Psoas muscle (tissue), 8 donors: ENCODE data around the gene EPB41L4A. TPM values are rescaled to one million over a fixed set of nuclear protein-coding genes. Genes with fewer than 3 reads are reported as not detected.

Experiments
- ATAC-seq, 4 donors: fragments of 200-7000 bp; cut with Tn5 transposase; one replicate each; pipeline ENCODE4 v1.9.1; 2020; ENCODE audit warnings: moderate library complexity in 3 of 4, mild to moderate bottlenecking in 2 of 4
- DNase-seq, 2 donors: peaks; one replicate each; pipeline ENCODE4 v3.0.0-alpha.2; 2020
- H3K27ac ChIP-seq: fragments of 200-600 bp; one replicate; pipeline ENCODE4 v1.8.0; 2022
- H3K27me3 ChIP-seq, 3 donors: fragments of 200-600 bp in 1 of 3; one replicate each; pipeline versions ENCODE4 v1.6.1 to v1.8.0; 2013 to 2022; ENCODE audit warnings: low read length in 2 of 3, mild to moderate bottlenecking in 2 of 3, moderate library complexity in 1 of 3; ENCODE audit not compliant: insufficient read depth in 3 of 3
- H3K36me3 ChIP-seq, 2 donors: fragments of 200-600 bp in 1 of 2; one replicate each; pipeline versions ENCODE4 v1.6.1 to v1.8.0; 2013 to 2022; ENCODE audit warnings: low read depth in 1 of 2, mild to moderate bottlenecking in 1 of 2, moderate library complexity in 1 of 2; ENCODE audit not compliant: insufficient read depth in 1 of 2
- H3K4me1 ChIP-seq: fragments of 200-600 bp; one replicate; pipeline ENCODE4 v1.8.0; 2022
- H3K4me3 ChIP-seq: fragments of 200-600 bp; one replicate; pipeline ENCODE4 v1.8.0; 2022; ENCODE audit warnings: mild to moderate bottlenecking
- H3K9me3 ChIP-seq: fragments of 200-600 bp; one replicate; pipeline ENCODE4 v1.8.0; 2022
- WGBS, 3 donors: extraction: QIAGEN DNeasy Blood & Tissue Kit; methylation state at CpG; one replicate each; pipeline versions ENCODE4 v1.1.6 to v1.1.7; 2013; 5-methylcytosine and 5-hydroxymethylcytosine counted together
- intact Hi-C, 2 donors: fragments of 100-400 bp; cut with DNase I; formaldehyde crosslinking; loops; one replicate each; pipeline versions ENCODE4 v1.11.0 to v1.14.2; 2022
- polyA plus RNA-seq, 3 donors: library from polyadenylated mRNA; stranded (reverse); fragments of 200-250 nt; gene quantifications; one replicate each; pipeline ENCODE4 v1.2.3, GENCODE V29; 2013
- total RNA-seq, 4 donors: library from RNA; stranded (reverse); fragmentation: NEBNext Ultra II Directional in 2 of 4; extraction: Animal tissue kit (Norgen Biotek cat#: 25700) in 2 of 4; gene quantifications; one replicate each; pipeline versions ENCODE4 v1.2.1 to v1.2.4, GENCODE V29; 2021 to 2023
- TF ChIP-seq, protein P1 (sequence below): fragments of 200-600 bp; IDR thresholded peaks from one replicate; pipeline ENCODE4 v1.8.0; 2022; ENCODE audit warnings: antibody characterized with exemption
- donor health status: healthy with polysubstance abuse.
- donor health status: DM: no; HTN: no; CAD: no; lungs with moderate emphysema.
- donor health status: Bipolar disorder and iron deficiency.
- donor health status: healthy.
- donor health status: DM: yes; HTN: yes; CAD: no.
- donor health status: DM: no; HTN: no; CAD: no.
- donor health status: DM: no; HTN: no; CAD: no.
- donor health status: DM: yes; HTN: yes; CAD: no.

The EPB41L4A gene
- total and polyA plus RNA-seq, 7 donors, result 1.0 to 7.2 (median 1.9) TPM

DNA sequence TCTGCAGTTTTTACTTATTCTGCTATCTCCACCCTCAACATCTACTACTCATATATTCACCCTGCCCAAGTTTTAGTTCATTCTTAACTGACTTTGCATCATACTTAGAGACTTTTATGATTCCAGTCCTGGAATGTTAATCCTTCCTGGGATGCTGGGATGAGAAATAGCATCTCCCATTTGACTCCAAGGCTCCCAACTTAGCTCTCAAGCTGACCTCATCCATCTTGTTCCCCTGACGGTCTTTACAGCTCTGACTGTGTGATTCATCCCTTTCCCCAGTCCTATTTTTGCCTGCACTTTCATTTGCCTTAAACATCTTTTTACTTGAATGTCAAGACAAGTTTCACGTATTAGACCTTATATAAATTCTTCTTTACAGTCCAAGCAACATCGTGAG is 297.8 kb downstream of the EPB41L4A start:
- H3K36me3 ChIP-seq, result no peaks in the 10 kb centered on the region
- 83 to 86% (median 85%) methylated on average over 3 of the region's 3 CpGs for WGBS, 3 donors
- no peaks in the 10 kb centered on the region for H3K4me1 ChIP-seq
- ATAC-seq (no peak), DNase-seq (no peak)
- H3K4me3 ChIP-seq, result no peak overlapping the region
- no peak overlapping the region for H3K27ac ChIP-seq
- intact Hi-C loops, result no loop called here
- TF ChIP-seq, protein P1, sequence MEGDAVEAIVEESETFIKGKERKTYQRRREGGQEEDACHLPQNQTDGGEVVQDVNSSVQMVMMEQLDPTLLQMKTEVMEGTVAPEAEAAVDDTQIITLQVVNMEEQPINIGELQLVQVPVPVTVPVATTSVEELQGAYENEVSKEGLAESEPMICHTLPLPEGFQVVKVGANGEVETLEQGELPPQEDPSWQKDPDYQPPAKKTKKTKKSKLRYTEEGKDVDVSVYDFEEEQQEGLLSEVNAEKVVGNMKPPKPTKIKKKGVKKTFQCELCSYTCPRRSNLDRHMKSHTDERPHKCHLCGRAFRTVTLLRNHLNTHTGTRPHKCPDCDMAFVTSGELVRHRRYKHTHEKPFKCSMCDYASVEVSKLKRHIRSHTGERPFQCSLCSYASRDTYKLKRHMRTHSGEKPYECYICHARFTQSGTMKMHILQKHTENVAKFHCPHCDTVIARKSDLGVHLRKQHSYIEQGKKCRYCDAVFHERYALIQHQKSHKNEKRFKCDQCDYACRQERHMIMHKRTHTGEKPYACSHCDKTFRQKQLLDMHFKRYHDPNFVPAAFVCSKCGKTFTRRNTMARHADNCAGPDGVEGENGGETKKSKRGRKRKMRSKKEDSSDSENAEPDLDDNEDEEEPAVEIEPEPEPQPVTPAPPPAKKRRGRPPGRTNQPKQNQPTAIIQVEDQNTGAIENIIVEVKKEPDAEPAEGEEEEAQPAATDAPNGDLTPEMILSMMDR, result no peak
- H3K27me3 ChIP-seq, result no peaks in the 10 kb centered on the region
- no peaks in the 10 kb centered on the region for H3K9me3 ChIP-seq

DNA sequence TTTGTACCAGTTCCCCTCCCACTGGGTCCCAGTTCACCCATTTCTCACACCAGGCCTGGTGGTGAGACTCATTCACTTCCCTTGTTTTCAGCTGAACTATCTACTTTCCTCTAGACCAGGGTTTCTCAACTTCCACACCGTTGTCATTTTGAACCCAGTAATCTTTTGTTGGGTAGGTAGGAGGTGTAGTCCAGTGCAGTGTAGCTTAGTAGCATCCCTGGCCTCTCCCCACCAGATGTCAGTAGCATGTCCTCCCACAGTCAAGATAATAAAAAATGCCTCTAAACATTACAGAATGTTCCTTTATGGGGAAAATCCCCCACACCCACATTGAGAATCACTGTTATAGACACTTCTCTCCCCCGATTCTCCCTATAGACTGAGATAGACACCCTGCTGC is 299.1 kb downstream of the EPB41L4A start:
- no peaks in the 10 kb centered on the region for H3K36me3 ChIP-seq
- intact Hi-C loops, result no loop called here

DNA sequence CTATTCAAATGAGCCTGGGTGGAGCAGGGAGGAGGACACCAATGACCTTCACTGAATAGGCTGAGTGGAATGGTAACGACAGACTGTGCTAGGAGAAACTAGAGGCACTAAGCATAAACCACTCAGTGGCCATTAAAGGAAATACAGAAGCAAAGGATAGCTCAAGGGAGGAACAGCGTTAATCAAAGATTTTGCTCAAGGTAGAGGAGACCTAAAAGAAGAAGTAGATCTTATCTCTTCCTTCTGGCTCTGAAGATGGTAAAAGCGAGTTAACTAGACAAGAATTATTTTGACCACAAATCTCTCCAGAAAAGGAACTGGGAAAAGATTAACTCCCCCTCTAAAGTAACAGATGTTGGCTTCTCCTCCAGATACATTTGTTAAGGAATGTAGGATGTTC is 299.6 kb downstream of the EPB41L4A start:
- no peak overlapping the region for H3K27ac ChIP-seq
- H3K27me3 ChIP-seq, result no peaks in the 10 kb centered on the region
- intact Hi-C loops, result no loop called here
- DNase-seq, result no peak
- 70 to 88% (median 74%) methylated on average over 3 of the region's 3 CpGs for WGBS, 3 donors
- H3K4me1 ChIP-seq, result no peaks in the 10 kb centered on the region
- H3K36me3 ChIP-seq, result no peaks in the 10 kb centered on the region
- ATAC-seq, result no peak
- H3K4me3 ChIP-seq, result no peak overlapping the region
- TF ChIP-seq, protein P1, result no peak
- H3K9me3 ChIP-seq, result no peaks in the 10 kb centered on the region

More for the DNA sequence above, 299.1 kb downstream of the EPB41L4A start:
- H3K9me3 ChIP-seq, result no peaks in the 10 kb centered on the region
- ATAC-seq (no peak), DNase-seq (no peak)
- no peak overlapping the region for H3K4me3 ChIP-seq
- no peak overlapping the region for H3K27ac ChIP-seq
- TF ChIP-seq, protein P1, result no peak
- H3K4me1 ChIP-seq, result no peaks in the 10 kb centered on the region
- WGBS, 3 donors, result 91 to 93% (median 92%) methylated on average over 2 of the region's 2 CpGs
- H3K27me3 ChIP-seq, result no peaks in the 10 kb centered on the region

DNA sequence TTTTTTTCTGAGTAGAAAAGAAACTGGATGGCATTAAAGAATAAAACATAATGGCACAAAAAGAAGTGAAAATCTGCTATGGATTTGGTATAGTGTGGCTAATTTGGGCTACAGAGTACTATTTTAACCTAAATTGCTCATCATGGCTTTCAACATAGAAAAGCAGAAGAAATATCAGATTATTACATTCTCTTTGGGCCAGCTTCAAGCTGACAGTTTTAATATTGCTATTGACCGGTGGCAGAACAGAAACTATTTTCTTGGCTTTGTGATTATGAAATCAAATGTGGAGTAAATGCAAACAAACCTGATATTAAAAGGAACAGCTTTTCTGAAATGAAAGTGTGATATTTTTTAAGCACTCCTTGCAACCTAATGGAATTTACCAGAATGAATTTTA is 301.5 kb downstream of the EPB41L4A start:
- H3K27me3 ChIP-seq, result no peaks in the 10 kb centered on the region
- 32 to 55% (median 32%) methylated on average over 1 of the region's 1 CpG for WGBS, 3 donors
- H3K4me3 ChIP-seq, result no peak overlapping the region
- no peaks in the 10 kb centered on the region for H3K4me1 ChIP-seq
- intact Hi-C loops, result no loop called here
- no peak for DNase-seq
- no peak for ATAC-seq
- H3K9me3 ChIP-seq, result no peaks in the 10 kb centered on the region
- H3K36me3 ChIP-seq, result no peaks in the 10 kb centered on the region
- H3K27ac ChIP-seq, result no peak overlapping the region
- TF ChIP-seq, protein P1, result no peak

DNA sequence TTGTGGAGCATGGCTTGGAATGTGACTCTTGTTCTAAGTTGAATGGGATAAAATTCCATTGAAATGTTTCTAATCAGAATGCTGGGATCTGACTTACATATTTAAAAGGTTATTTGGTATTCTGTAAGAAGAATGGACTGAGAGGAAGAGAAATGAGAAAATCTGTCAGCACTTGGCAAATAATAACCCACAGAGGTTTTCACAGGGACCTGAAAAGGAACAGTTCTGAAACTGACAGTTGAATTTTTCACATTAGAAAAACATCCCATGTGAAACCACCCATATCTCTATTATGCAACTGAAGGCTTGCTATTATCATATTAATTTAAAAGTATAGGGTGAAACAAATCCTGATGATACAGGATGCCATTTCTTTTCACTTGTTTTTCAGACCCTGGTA is 302.7 kb downstream of the EPB41L4A start:
- Histone ChIP-seq H3K27me3 (no peaks in the 10 kb centered on the region), H3K36me3 (no peaks in the 10 kb centered on the region), H3K4me3 (no peak overlapping the region), H3K9me3 (no peaks in the 10 kb centered on the region), H3K4me1 (no peaks in the 10 kb centered on the region), H3K27ac (no peak overlapping the region)
- ATAC-seq (no peak), DNase-seq (no peak)
- intact Hi-C loops, result no loop called here
- TF ChIP-seq, protein P1, result no peak
